MCF 10A (cell line): ENCODE results near the gene TSSK1B. TPM values are rescaled to one million over a fixed set of nuclear protein-coding genes. Genes with fewer than 3 reads are reported as not detected.
A peak's percentile ranks its signal among the peaks of the same experiment; 100 is the strongest.
"Not testable (repeated sequence)": the region's sequence is repeated elsewhere in the genome, so short reads cannot be mapped to it uniquely, and the experiment has no call there.

Experiments
- BruUV-seq: library from RNA; stranded (reverse); fragments of 400-500 nt; replicated peaks from 2 replicates; lab custom pipeline; 2021; lab: Mats Ljungman, UMichigan
- CTCF ChIA-PET: fragments of 300-600 bp; sonication (Branson Sonifier 250); formaldehyde crosslinking; extraction: SDS; loops from one replicate; lab custom pipeline; 2021; ENCODE audit warnings: antibody characterized with exemption, inconsistent platforms; lab: Yijun Ruan, JAX
- POLR2A ChIA-PET: fragments of 300-600, 350-650 bp; sonication (Branson Sonifier 250); formaldehyde crosslinking; extraction: SDS; loops from one replicate; lab custom pipeline; 2020; ENCODE audit warnings: antibody characterized with exemption, inconsistent platforms; lab: Yijun Ruan, JAX
- DNase-seq: peaks from one replicate; pipeline ENCODE4 v3.0.0-alpha.2; 2018; ENCODE audit not compliant: unreplicated experiment
- H3K27ac Mint-ChIP-seq: one replicate; pipeline ENCODE4 v1.8.0; 2022; ENCODE audit warnings: mild to moderate bottlenecking, low read depth, mixed read lengths; ENCODE audit not compliant: unreplicated experiment
- H3K27me3 Mint-ChIP-seq: one replicate; pipeline ENCODE4 v1.8.0; 2022; ENCODE audit warnings: mixed read lengths; ENCODE audit not compliant: insufficient read depth, unreplicated experiment
- H3K36me3 Mint-ChIP-seq: one replicate; pipeline ENCODE4 v1.8.0; 2022; ENCODE audit warnings: mild to moderate bottlenecking, moderate library complexity, mixed read lengths; ENCODE audit not compliant: insufficient read depth, unreplicated experiment
- H3K4me1 Mint-ChIP-seq: one replicate; pipeline ENCODE4 v1.8.0; 2022; ENCODE audit warnings: mixed read lengths; ENCODE audit not compliant: insufficient read depth, unreplicated experiment
- H3K4me3 Mint-ChIP-seq: one replicate; pipeline ENCODE4 v1.8.0; 2022; ENCODE audit warnings: mild to moderate bottlenecking, moderate library complexity, mixed read lengths; ENCODE audit not compliant: unreplicated experiment
- H3K9me3 Mint-ChIP-seq: one replicate; pipeline ENCODE4 v1.8.0; 2022; ENCODE audit warnings: mixed read lengths; ENCODE audit not compliant: unreplicated experiment
- intact Hi-C: fragments of 100-400 bp; cut with micrococcal nuclease; formaldehyde crosslinking; loops from 2 replicates; pipeline ENCODE4 v1.14.1; 2022
- total RNA-seq: library from RNA; stranded (reverse); gene quantifications from 2 replicates; pipeline ENCODE4 v1.2.3, GENCODE V29; 2022
- TF ChIP-seq, protein P1 (sequence below): fragments of 200-600 bp; IDR thresholded peaks from one replicate; pipeline ENCODE4 v1.8.0; 2022; ENCODE audit warnings: antibody characterized with exemption, mild to moderate bottlenecking; ENCODE audit not compliant: unreplicated experiment

TSSK1B gene
- total RNA-seq, 1 experiment from 2014 or later, result 0.35 TPM

GRCh38 chr5:113405530-113405929 lies 29.3 kb downstream of the TSSK1B start:
- POLR2A ChIA-PET, result no interaction called here
- Mint-ChIP-seq H3K27ac (no peak overlapping the region), H3K9me3 (no peaks in the 10 kb centered on the region), H3K4me1 (no peaks in the 10 kb centered on the region), H3K36me3 (peaks cover 4% of the 10 kb centered on the region), H3K4me3 (no peak overlapping the region), H3K27me3 (no peaks in the 10 kb centered on the region)
- TF ChIP-seq, protein P1, sequence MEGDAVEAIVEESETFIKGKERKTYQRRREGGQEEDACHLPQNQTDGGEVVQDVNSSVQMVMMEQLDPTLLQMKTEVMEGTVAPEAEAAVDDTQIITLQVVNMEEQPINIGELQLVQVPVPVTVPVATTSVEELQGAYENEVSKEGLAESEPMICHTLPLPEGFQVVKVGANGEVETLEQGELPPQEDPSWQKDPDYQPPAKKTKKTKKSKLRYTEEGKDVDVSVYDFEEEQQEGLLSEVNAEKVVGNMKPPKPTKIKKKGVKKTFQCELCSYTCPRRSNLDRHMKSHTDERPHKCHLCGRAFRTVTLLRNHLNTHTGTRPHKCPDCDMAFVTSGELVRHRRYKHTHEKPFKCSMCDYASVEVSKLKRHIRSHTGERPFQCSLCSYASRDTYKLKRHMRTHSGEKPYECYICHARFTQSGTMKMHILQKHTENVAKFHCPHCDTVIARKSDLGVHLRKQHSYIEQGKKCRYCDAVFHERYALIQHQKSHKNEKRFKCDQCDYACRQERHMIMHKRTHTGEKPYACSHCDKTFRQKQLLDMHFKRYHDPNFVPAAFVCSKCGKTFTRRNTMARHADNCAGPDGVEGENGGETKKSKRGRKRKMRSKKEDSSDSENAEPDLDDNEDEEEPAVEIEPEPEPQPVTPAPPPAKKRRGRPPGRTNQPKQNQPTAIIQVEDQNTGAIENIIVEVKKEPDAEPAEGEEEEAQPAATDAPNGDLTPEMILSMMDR, result no peak
- intact Hi-C loops, result no loop called here
- CTCF ChIA-PET, result no interaction called here
- no peak for DNase-seq
- no TSS peak for BruUV-seq

GRCh38 chr5:113404269-113404668 lies 30.5 kb downstream of the TSSK1B start:
- Mint-ChIP-seq H3K4me1 (no peaks in the 10 kb centered on the region), H3K27ac (no peak overlapping the region), H3K4me3 (no peak overlapping the region), H3K27me3 (no peaks in the 10 kb centered on the region), H3K9me3 (no peaks in the 10 kb centered on the region), H3K36me3 (peaks cover 4% of the 10 kb centered on the region)
- TF ChIP-seq, protein P1, result no peak
- ChIA-PET CTCF (interaction anchor here (0.6 to 1.0 kb wide), 3 partner anchors 15 to 440 kb away, joined by 3 to 6 read pairs (median 3); no protein-coding TSS in a partner anchor), POLR2A (interaction anchor here (0.6 kb wide), 1 partner anchor 112 kb away, joined by 3 read pairs; no protein-coding TSS in a partner anchor)
- intact Hi-C loops, result no loop called here
- no TSS peak for BruUV-seq
- no peak for DNase-seq

GRCh38 chr5:113397986-113398385 lies 36.8 kb downstream of the TSSK1B start:
- H3K27me3 Mint-ChIP-seq, intact Hi-C loops, H3K4me1 Mint-ChIP-seq, POLR2A ChIA-PET, DNase-seq, H3K9me3 Mint-ChIP-seq, H3K27ac Mint-ChIP-seq, H3K4me3 Mint-ChIP-seq, H3K36me3 Mint-ChIP-seq, BruUV-seq: not testable (repeated sequence)
- CTCF ChIA-PET, result interaction anchor here (0.8 to 1.1 kb wide), 3 partner anchors 9 to 284 kb away, joined by 3 read pairs; no protein-coding TSS in a partner anchor

- H3K36me3 Mint-ChIP-seq, result no peaks in the 10 kb centered on the region
- no peaks in the 10 kb centered on the region for H3K4me1 Mint-ChIP-seq
Observed at GRCh38 chr5:113397046-113397445, 37.7 kb downstream of the TSSK1B start.

More at GRCh38 chr5:113397046-113397445, 37.7 kb downstream of the TSSK1B start:
- TF ChIP-seq, protein P1, result no peak
- BruUV-seq, result no TSS peak
- CTCF ChIA-PET, result interaction anchor here (0.6 kb wide), 1 partner anchor 63 kb away, joined by 3 read pairs; no protein-coding TSS in a partner anchor
- DNase-seq, result peak; percentile 20
- Mint-ChIP-seq H3K27me3 (no peaks in the 10 kb centered on the region), H3K4me3 (no peak overlapping the region), H3K9me3 (no peaks in the 10 kb centered on the region), H3K27ac (no peak overlapping the region)
- intact Hi-C loops, result no loop called here
- POLR2A ChIA-PET, result interaction anchor here (0.9 kb wide), 2 partner anchors 94 to 114 kb away, joined by 3 read pairs; no protein-coding TSS in a partner anchor
